Measurements from ENCODE around the gene LPGAT1. TPM values are rescaled to one million over a fixed set of nuclear protein-coding genes. Genes with fewer than 3 reads are reported as not detected.
A peak's percentile ranks its signal among the peaks of the same experiment; 100 is the strongest.

Gene LPGAT1
- total RNA-seq, 6 experiments from 2014 or later, result 32.0 to 141 (median 55.7) TPM

- ATAC-seq, result no peak
- Histone ChIP-seq H3K27ac (no peak overlapping the region), H3K9me3 (no peaks in the 10 kb centered on the region), H3K4me3 (no peak overlapping the region), H3K4me1 (no peaks in the 10 kb centered on the region), H3K27me3 (no peaks in the 10 kb centered on the region), H3K36me3 (no peaks in the 10 kb centered on the region)
- intact Hi-C loops (cut with DNase I), result no loop called here
- WGBS (ENCODE audit: insufficient coverage, low coverage, low lambda C conversion rate, missing lambda C conversion rate), result 90% methylated on average over 6 of the region's 6 CpGs
- DNase-seq, result no peak
- no peak for TF ChIP-seq POLR2A (IDR thresholded peaks at IDR 0.05)
- TF ChIP-seq CTCF (IDR thresholded peaks at IDR 0.05), result no peak
Observed at GRCh38 chr1:211708006-211708405, 122.6 kb downstream of the LPGAT1 start.

- 70% methylated on average over 2 of the region's 6 CpGs for WGBS (ENCODE audit: insufficient coverage, low coverage, low lambda C conversion rate, missing lambda C conversion rate)
- Histone ChIP-seq H3K27ac (no peak overlapping the region), H3K4me3 (no peak overlapping the region), H3K9me3 (no peaks in the 10 kb centered on the region), H3K27me3 (no peaks in the 10 kb centered on the region), H3K4me1 (no peaks in the 10 kb centered on the region), H3K36me3 (no peaks in the 10 kb centered on the region)
- no peak for DNase-seq
- no peak for TF ChIP-seq POLR2A (IDR thresholded peaks at IDR 0.05)
- TF ChIP-seq CTCF (IDR thresholded peaks at IDR 0.05), result no peak
- peak in 1 of 4 donors; percentile 41 for ATAC-seq
- intact Hi-C loops (cut with DNase I), result no loop called here
Observed at GRCh38 chr1:211705467-211706091, 125.0 kb downstream of the LPGAT1 start.

GRCh38 chr1:211704543-211704942, 126.0 kb downstream of the LPGAT1 start:
- H3K9me3 ChIP-seq, result no peaks in the 10 kb centered on the region
- intact Hi-C loops (cut with DNase I), result no loop called here
- no peak overlapping the region for H3K4me3 ChIP-seq
- DNase-seq, result no peak
- WGBS (ENCODE audit: insufficient coverage, low coverage, low lambda C conversion rate, missing lambda C conversion rate), result 93% methylated on average over 3 of the region's 3 CpGs
- H3K27me3 ChIP-seq, result no peaks in the 10 kb centered on the region
- no peaks in the 10 kb centered on the region for H3K36me3 ChIP-seq
- ATAC-seq, result no peak
- TF ChIP-seq POLR2A (IDR thresholded peaks at IDR 0.05), result no peak
- no peak for TF ChIP-seq CTCF (IDR thresholded peaks at IDR 0.05)
- no peaks in the 10 kb centered on the region for H3K4me1 ChIP-seq
- no peak overlapping the region for H3K27ac ChIP-seq

GRCh38 chr1:211703812-211704537, 126.6 kb downstream of the LPGAT1 start:
- H3K27me3 ChIP-seq, result no peaks in the 10 kb centered on the region
- intact Hi-C loops (cut with DNase I), result no loop called here
- ATAC-seq (no peak), DNase-seq (no peak)
- WGBS (ENCODE audit: insufficient coverage, low coverage, low lambda C conversion rate, missing lambda C conversion rate), result 78% methylated on average over 10 of the region's 11 CpGs
- no peaks in the 10 kb centered on the region for H3K4me1 ChIP-seq
- no peaks in the 10 kb centered on the region for H3K9me3 ChIP-seq
- TF ChIP-seq CTCF (IDR thresholded peaks at IDR 0.05) (no peak), POLR2A (IDR thresholded peaks at IDR 0.05) (no peak)
- no peaks in the 10 kb centered on the region for H3K36me3 ChIP-seq
- H3K27ac ChIP-seq, result no peak overlapping the region
- no peak overlapping the region for H3K4me3 ChIP-seq
